Measurements from ENCODE around the gene HDAC7.

DNA sequence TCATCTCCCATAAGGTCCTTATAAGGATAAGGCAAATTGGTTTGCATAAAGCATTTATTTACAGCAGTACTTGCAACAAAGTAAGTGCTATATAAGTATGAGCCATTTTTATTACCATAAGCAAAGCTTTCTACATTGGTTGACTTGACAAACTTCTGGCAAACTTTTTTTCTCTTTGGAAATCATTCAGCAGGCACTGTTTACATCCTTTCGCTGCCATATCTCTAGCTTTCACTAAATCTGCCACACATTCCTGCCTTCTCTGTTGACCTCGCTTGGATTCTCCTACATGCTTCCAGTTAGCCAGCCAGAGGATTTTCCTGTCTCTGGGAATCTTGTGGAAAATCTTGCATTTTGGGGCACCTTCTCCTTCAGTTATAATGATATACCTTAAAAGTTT lies 21.8 kb upstream of the HDAC7 start:
- TF ChIP-seq EZH2 (IDR thresholded peaks at IDR 0.05; ENCODE audit: low read length, unreplicated experiment): no peak
- TF ChIP-seq, protein P1, sequence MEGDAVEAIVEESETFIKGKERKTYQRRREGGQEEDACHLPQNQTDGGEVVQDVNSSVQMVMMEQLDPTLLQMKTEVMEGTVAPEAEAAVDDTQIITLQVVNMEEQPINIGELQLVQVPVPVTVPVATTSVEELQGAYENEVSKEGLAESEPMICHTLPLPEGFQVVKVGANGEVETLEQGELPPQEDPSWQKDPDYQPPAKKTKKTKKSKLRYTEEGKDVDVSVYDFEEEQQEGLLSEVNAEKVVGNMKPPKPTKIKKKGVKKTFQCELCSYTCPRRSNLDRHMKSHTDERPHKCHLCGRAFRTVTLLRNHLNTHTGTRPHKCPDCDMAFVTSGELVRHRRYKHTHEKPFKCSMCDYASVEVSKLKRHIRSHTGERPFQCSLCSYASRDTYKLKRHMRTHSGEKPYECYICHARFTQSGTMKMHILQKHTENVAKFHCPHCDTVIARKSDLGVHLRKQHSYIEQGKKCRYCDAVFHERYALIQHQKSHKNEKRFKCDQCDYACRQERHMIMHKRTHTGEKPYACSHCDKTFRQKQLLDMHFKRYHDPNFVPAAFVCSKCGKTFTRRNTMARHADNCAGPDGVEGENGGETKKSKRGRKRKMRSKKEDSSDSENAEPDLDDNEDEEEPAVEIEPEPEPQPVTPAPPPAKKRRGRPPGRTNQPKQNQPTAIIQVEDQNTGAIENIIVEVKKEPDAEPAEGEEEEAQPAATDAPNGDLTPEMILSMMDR (conservative IDR thresholded peaks at IDR 0.05; ENCODE audit: low read depth, low read length): no peak

Data from PC-3 (cell line).